Epithelial cell of proximal tubule (primary cell): ENCODE data around the gene CDH13. TPM values are rescaled to one million over a fixed set of nuclear protein-coding genes. Genes with fewer than 3 reads are reported as not detected.

Source experiments
- DNase-seq: peaks from one replicate; pipeline ENCODE4 v3.0.0-alpha.2; 2011; ENCODE audit warnings: low read depth
- H3K4me3 ChIP-seq: 2 replicates; pipeline ENCODE4 v1.5.1; 2011; ENCODE audit warnings: low read depth, mild to moderate bottlenecking, low read length
- CTCF ChIP-seq: conservative IDR thresholded peaks from 2 replicates; pipeline ENCODE4 v1.5.1; 2012; ENCODE audit warnings: low read depth, mild to moderate bottlenecking, low read length
- total RNA-seq: library from RNA; depleted of rRNA; stranded (reverse); fragments of >200 nt; gene quantifications from 2 replicates; pipeline ENCODE4 v1.2.3, GENCODE V29; 2015

Gene CDH13
- total RNA-seq, 1 donor from 2014 or later: 85.4 TPM

- no peak for TF ChIP-seq CTCF
- no peak for DNase-seq
- H3K4me3 ChIP-seq: no peak overlapping the region
These were observed 911.9 kb downstream of the CDH13 start for GRCh38 chr16:83538707-83539106.

- no peak overlapping the region for H3K4me3 ChIP-seq
- no peak for DNase-seq
- no peak for TF ChIP-seq CTCF
These were observed 913.1 kb downstream of the CDH13 start for GRCh38 chr16:83539736-83540490.

- TF ChIP-seq CTCF: no peak
- no peak for DNase-seq
These were observed 914.5 kb downstream of the CDH13 start for GRCh38 chr16:83541231-83541630.

GRCh38 chr16:83542491-83542890, 915.7 kb downstream of the CDH13 start:
- TF ChIP-seq CTCF: no peak
- DNase-seq: no peak
- H3K4me3 ChIP-seq: no peak overlapping the region

More at GRCh38 chr16:83541231-83541630, 914.5 kb downstream of the CDH13 start:
- no peak overlapping the region for H3K4me3 ChIP-seq

- DNase-seq: no peak
- no peak overlapping the region for H3K4me3 ChIP-seq
- no peak for TF ChIP-seq CTCF
These were observed 922.8 kb downstream of the CDH13 start for GRCh38 chr16:83549316-83550182.

GRCh38 chr16:83550183-83550569, 923.4 kb downstream of the CDH13 start:
- no peak overlapping the region for H3K4me3 ChIP-seq
- no peak for DNase-seq
- no peak for TF ChIP-seq CTCF
